ENCODE data around the gene ARHGAP23. TPM values are rescaled to one million over a fixed set of nuclear protein-coding genes. Genes with fewer than 3 reads are reported as not detected.

The ARHGAP23 gene
- total and polyA plus RNA-seq, 4 donors = 18.3 to 91.7 (median 39.2) TPM

DNA sequence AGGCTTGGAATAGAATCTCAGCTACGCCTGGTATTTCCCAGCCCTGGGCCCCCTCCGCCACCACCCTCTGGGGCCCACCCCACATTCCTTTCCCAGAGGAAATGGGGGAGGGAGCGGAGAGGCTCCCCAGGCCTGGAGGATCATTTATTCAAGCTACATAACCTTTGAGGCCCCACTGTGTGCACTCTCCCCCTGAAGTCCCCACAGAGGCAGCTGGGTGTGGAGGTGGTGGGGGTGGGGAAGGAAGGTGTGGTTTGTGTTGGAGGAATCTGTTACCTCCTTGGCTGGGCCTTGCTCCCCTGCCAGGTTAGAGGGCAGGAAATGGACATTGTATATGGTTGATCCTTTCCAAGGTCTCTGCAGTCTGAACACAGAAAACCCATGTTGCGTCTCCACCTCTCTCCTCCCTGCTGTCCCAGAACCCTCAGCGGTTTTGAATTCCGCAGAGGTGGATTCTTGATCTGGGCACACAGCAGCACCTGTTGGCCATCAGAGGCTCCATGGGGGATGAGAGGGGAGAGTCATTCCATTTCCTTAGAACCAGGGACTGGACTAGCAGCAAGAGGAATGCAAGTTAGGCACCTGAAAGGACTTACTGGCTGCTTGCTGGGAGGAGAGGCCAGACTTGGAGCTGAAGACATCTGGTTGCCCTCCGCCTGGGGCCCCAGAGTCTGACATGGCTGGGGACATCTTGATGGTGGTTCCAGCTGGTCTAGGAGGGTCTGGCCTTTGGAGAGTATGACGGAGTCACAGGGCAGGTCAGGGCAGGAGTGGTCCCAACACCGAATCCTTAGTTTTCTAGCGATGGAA lies 23.0 kb downstream of the ARHGAP23 start:
- TF ChIP-seq CTCF (IDR thresholded peaks at IDR 0.05; ENCODE audit: control extremely low read depth, extremely low read depth) = no peak
- H3K4me3 ChIP-seq = no peak overlapping the region
- no peaks in the 10 kb centered on the region for H3K36me3 ChIP-seq (ENCODE audit: control insufficient read depth in 4 of 4, insufficient read depth in 4 of 4, low read length in 4 of 4)
- H3K9ac ChIP-seq (ENCODE audit: insufficient read depth in 1 of 2, low read length in 2 of 2) = peak overlapping the region in 1 of 2 donors; percentile 65
- no peaks in the 10 kb centered on the region for H3K27me3 ChIP-seq (ENCODE audit: control insufficient read depth in 3 of 3, insufficient read depth in 3 of 3, low read length in 2 of 3)
- 50 to 60% methylated on average over 10 of the region's 10 CpGs for WGBS, 2 donors
- peaks cover 16 to 63% (median 48%) of the 10 kb centered on the region in 5 donors for H3K4me1 ChIP-seq (ENCODE audit: control insufficient read depth in 5 of 5, insufficient read depth in 5 of 5, low read length in 5 of 5)
- peak overlapping the region; percentile 54 to 89 for H3K27ac ChIP-seq (ENCODE audit: low read depth in 1 of 2, low read length in 1 of 2)
- H3K9me3 ChIP-seq (ENCODE audit: control insufficient read depth in 4 of 4, insufficient read depth in 3 of 4, low read length in 3 of 4) = no peaks in the 10 kb centered on the region
- no peak for ATAC-seq (ENCODE audit: insufficient read depth, low FRiP score)
- peak; percentile 73 to 81 (median 75) for DNase-seq

- DNase-seq (peak; percentile 82 to 91 (median 86)), ATAC-seq (ENCODE audit: insufficient read depth, low FRiP score) (no peak)
- peaks cover 16 to 67% (median 48%) of the 10 kb centered on the region in 5 donors for H3K4me1 ChIP-seq (ENCODE audit: control insufficient read depth in 5 of 5, insufficient read depth in 5 of 5, low read length in 5 of 5)
- peak overlapping the region; percentile 54 to 89 for H3K27ac ChIP-seq (ENCODE audit: low read depth in 1 of 2, low read length in 1 of 2)
- no peaks in the 10 kb centered on the region for H3K27me3 ChIP-seq (ENCODE audit: control insufficient read depth in 3 of 3, insufficient read depth in 3 of 3, low read length in 2 of 3)
- H3K4me3 ChIP-seq = no peak overlapping the region
- WGBS, 2 donors = 24 to 32% methylated on average over 12 to 18 of the region's 18 CpGs
- no peak for TF ChIP-seq CTCF (IDR thresholded peaks at IDR 0.05; ENCODE audit: control extremely low read depth, extremely low read depth)
- no peaks in the 10 kb centered on the region for H3K9me3 ChIP-seq (ENCODE audit: control insufficient read depth in 4 of 4, insufficient read depth in 3 of 4, low read length in 3 of 4)
- H3K36me3 ChIP-seq (ENCODE audit: control insufficient read depth in 4 of 4, insufficient read depth in 4 of 4, low read length in 4 of 4) = no peaks in the 10 kb centered on the region
- H3K9ac ChIP-seq (ENCODE audit: insufficient read depth in 1 of 2, low read length in 2 of 2) = peak overlapping the region in 1 of 2 donors; percentile 65
These were observed 23.7 kb downstream of the ARHGAP23 start for GRCh38 chr17:38451840-38452529.

GRCh38 chr17:38452719-38453118 lies 24.5 kb downstream of the ARHGAP23 start:
- ATAC-seq (ENCODE audit: insufficient read depth, low FRiP score) (no peak), DNase-seq (no peak)
- no peak overlapping the region for H3K9ac ChIP-seq (ENCODE audit: insufficient read depth in 1 of 2, low read length in 2 of 2)
- H3K36me3 ChIP-seq (ENCODE audit: control insufficient read depth in 4 of 4, insufficient read depth in 4 of 4, low read length in 4 of 4) = no peaks in the 10 kb centered on the region
- peak overlapping the region; percentile 5 for H3K4me3 ChIP-seq
- H3K4me1 ChIP-seq (ENCODE audit: control insufficient read depth in 5 of 5, insufficient read depth in 5 of 5, low read length in 5 of 5) = peaks cover 16 to 67% (median 45%) of the 10 kb centered on the region in 5 donors
- H3K27ac ChIP-seq (ENCODE audit: low read depth in 1 of 2, low read length in 1 of 2) = peak overlapping the region; percentile 89 to 93
- 83 to 84% methylated on average over 6 of the region's 6 CpGs for WGBS, 2 donors
- no peak for TF ChIP-seq CTCF (IDR thresholded peaks at IDR 0.05; ENCODE audit: control extremely low read depth, extremely low read depth)
- no peaks in the 10 kb centered on the region for H3K27me3 ChIP-seq (ENCODE audit: control insufficient read depth in 3 of 3, insufficient read depth in 3 of 3, low read length in 2 of 3)
- no peaks in the 10 kb centered on the region for H3K9me3 ChIP-seq (ENCODE audit: control insufficient read depth in 4 of 4, insufficient read depth in 3 of 4, low read length in 3 of 4)
